Lung (tissue), 12 donors: Measurements from ENCODE around the gene VDR. TPM values are rescaled to one million over a fixed set of nuclear protein-coding genes. Genes with fewer than 3 reads are reported as not detected.

ENCODE experiments used
- ATAC-seq: fragments of 200-7000 bp; cut with Tn5 transposase; one replicate; pipeline ENCODE4 v1.9.1; 2020; ENCODE audit warnings: moderate number of reproducible peaks; ENCODE audit not compliant: insufficient read depth, low FRiP score
- DNase-seq, 3 donors: peaks; one replicate each; pipeline ENCODE4 v3.0.0-alpha.2; 2013 to 2017
- H3K27ac ChIP-seq, 2 donors: one replicate each; pipeline ENCODE4 v1.5.1; 2013; ENCODE audit warnings: mild to moderate bottlenecking in 2 of 2, moderate library complexity in 2 of 2, control low read depth in 1 of 2, inconsistent platforms in 1 of 2, low read depth in 1 of 2, low read length in 1 of 2
- H3K27me3 ChIP-seq, 3 donors: one replicate each; pipeline ENCODE4 v1.5.1; 2013; ENCODE audit warnings: low read length in 2 of 3; ENCODE audit not compliant: control insufficient read depth in 3 of 3, insufficient read depth in 3 of 3
- H3K36me3 ChIP-seq, 4 donors: one replicate each; pipeline ENCODE4 v1.5.1; 2013; ENCODE audit warnings: low read length in 4 of 4, mild to moderate bottlenecking in 1 of 4, moderate library complexity in 1 of 4; ENCODE audit not compliant: control insufficient read depth in 4 of 4, insufficient read depth in 4 of 4
- H3K4me1 ChIP-seq, 5 donors: one replicate each; pipeline ENCODE4 v1.5.1; 2013; ENCODE audit warnings: low read length in 5 of 5, mild to moderate bottlenecking in 2 of 5, moderate library complexity in 1 of 5; ENCODE audit not compliant: control insufficient read depth in 5 of 5, insufficient read depth in 5 of 5
- H3K4me3 ChIP-seq: one replicate; pipeline ENCODE4 v1.5.1; 2013; ENCODE audit warnings: mild to moderate bottlenecking, control low read depth, moderate library complexity
- H3K9ac ChIP-seq, 2 donors: one replicate each; pipeline ENCODE4 v1.5.1; 2013; ENCODE audit warnings: low read length in 2 of 2, control low read depth in 1 of 2; ENCODE audit not compliant: insufficient read depth in 1 of 2
- H3K9me3 ChIP-seq, 4 donors: one replicate each; pipeline ENCODE4 v1.5.1; 2013; ENCODE audit warnings: low read length in 3 of 4, mild to moderate bottlenecking in 1 of 4, moderate library complexity in 1 of 4; ENCODE audit not compliant: control insufficient read depth in 4 of 4, insufficient read depth in 3 of 4
- CTCF ChIP-seq: IDR thresholded peaks from 2 replicates; pipeline ENCODE4 v1.5.1; 2012; ENCODE audit warnings: mild to moderate bottlenecking; ENCODE audit errors: control extremely low read depth, extremely low read depth
- WGBS, 2 donors: extraction: QIAGEN DNeasy Blood & Tissue Kit; methylation state at CpG; one replicate each; pipeline ENCODE4 v1.1.7; 2013; 5-methylcytosine and 5-hydroxymethylcytosine counted together
- polyA plus RNA-seq, 2 donors: library from polyadenylated mRNA; stranded (reverse); fragments of 200-250 nt; gene quantifications; one replicate each; pipeline ENCODE4 v1.2.1, GENCODE V29; 2013
- total RNA-seq, 2 donors: library from RNA; depleted of rRNA in 1 of 2; stranded (reverse); fragments of >200 nt in 1 of 2; gene quantifications; one replicate each; pipeline ENCODE4 v1.2.1, GENCODE V29; 2014 to 2021
- donor health status: control.
- donor health status: control.
- donor health status: Bipolar disorder and iron deficiency.
- donor health status: healthy.
- donor health status: DM: yes; HTN: yes; CAD: no.

The VDR gene
- total and polyA plus RNA-seq, 4 donors: 4.4 to 27.4 (median 14.3) TPM

- Histone ChIP-seq H3K4me3 (no peak overlapping the region), H3K27me3 (peaks cover 0 to 7% (median 3%) of the 10 kb centered on the region in 3 donors), H3K4me1 (peaks cover 0 to 4% (median 0%) of the 10 kb centered on the region in 5 donors), H3K36me3 (no peaks in the 10 kb centered on the region), H3K27ac (no peak overlapping the region), H3K9ac (no peak overlapping the region), H3K9me3 (peaks cover 0 to 2% (median 0%) of the 10 kb centered on the region in 4 donors)
- WGBS, 2 donors: 81 to 89% methylated on average over 10 of the region's 10 CpGs
- no peak for TF ChIP-seq CTCF
- DNase-seq (no peak), ATAC-seq (no peak)
These were observed 36.1 kb upstream of the VDR start for GRCh38 chr12:47940773-47941474.

GRCh38 chr12:47939009-47939601, 34.3 kb upstream of the VDR start:
- no peaks in the 10 kb centered on the region for H3K36me3 ChIP-seq
- TF ChIP-seq CTCF: no peak
- 74 to 78% methylated on average over 6 of the region's 6 CpGs for WGBS, 2 donors
- peaks cover 0 to 2% (median 0%) of the 10 kb centered on the region in 4 donors for H3K9me3 ChIP-seq
- no peak overlapping the region for H3K9ac ChIP-seq
- peaks cover 0 to 4% (median 3%) of the 10 kb centered on the region in 3 donors for H3K27me3 ChIP-seq
- H3K27ac ChIP-seq: no peak overlapping the region
- no peak for DNase-seq
- peaks cover 0 to 11% (median 5%) of the 10 kb centered on the region in 5 donors for H3K4me1 ChIP-seq
- no peak overlapping the region for H3K4me3 ChIP-seq
- no peak for ATAC-seq

- Histone ChIP-seq H3K36me3 (no peaks in the 10 kb centered on the region), H3K9ac (no peak overlapping the region), H3K4me1 (peaks cover 0 to 11% (median 5%) of the 10 kb centered on the region in 5 donors), H3K4me3 (no peak overlapping the region), H3K27me3 (peaks cover 0 to 4% (median 3%) of the 10 kb centered on the region in 3 donors), H3K27ac (no peak overlapping the region), H3K9me3 (peaks cover 0 to 2% (median 0%) of the 10 kb centered on the region in 4 donors)
- 95 to 96% methylated on average over 4 of the region's 4 CpGs for WGBS, 2 donors
- DNase-seq (no peak), ATAC-seq (no peak)
- TF ChIP-seq CTCF: no peak
These were observed 33.8 kb upstream of the VDR start for GRCh38 chr12:47938594-47938993.
